Measurements from ENCODE around the gene FBXO34.

FBXO34 gene

GRCh38 chr14:55270832-55271571 lies at the start of gene FBXO34:
TSS of gene FBXO34 (plus strand) at chr14:55271421. CDS start at chr14:55350391, 78,970 bp downstream.
- DNase-seq (ENCODE audit: low read depth): peak; percentile 95

- no peak for DNase-seq (ENCODE audit: low read depth)
Observed at GRCh38 chr14:55221968-55222367, 49.3 kb upstream of the FBXO34 start.

- no peak for DNase-seq (ENCODE audit: low read depth)
Observed at GRCh38 chr14:55223364-55223763, 47.9 kb upstream of the FBXO34 start.

- DNase-seq (ENCODE audit: low read depth): no peak
Observed at GRCh38 chr14:55228261-55228660, 43.0 kb upstream of the FBXO34 start.

- DNase-seq (ENCODE audit: low read depth): no peak
Observed at GRCh38 chr14:55233591-55233990, 37.6 kb upstream of the FBXO34 start.

- DNase-seq (ENCODE audit: low read depth): no peak
Observed at GRCh38 chr14:55238019-55238680, 33.1 kb upstream of the FBXO34 start.

GRCh38 chr14:55239320-55239719 lies 31.9 kb upstream of the FBXO34 start:
- DNase-seq (ENCODE audit: low read depth): no peak

- DNase-seq (ENCODE audit: low read depth): no peak
Observed at GRCh38 chr14:55240526-55241178, 30.6 kb upstream of the FBXO34 start.

GRCh38 chr14:55241673-55242072 lies 29.5 kb upstream of the FBXO34 start:
- DNase-seq (ENCODE audit: low read depth): no peak

- no peak for DNase-seq (ENCODE audit: low read depth)
Observed at GRCh38 chr14:55243386-55243785, 27.8 kb upstream of the FBXO34 start.

- DNase-seq (ENCODE audit: low read depth): no peak
Observed at GRCh38 chr14:55243813-55244212, 27.4 kb upstream of the FBXO34 start.

GRCh38 chr14:55245657-55246268 lies 25.5 kb upstream of the FBXO34 start:
- DNase-seq (ENCODE audit: low read depth): no peak

GRCh38 chr14:55248411-55248810 lies 22.8 kb upstream of the FBXO34 start:
- no peak for DNase-seq (ENCODE audit: low read depth)

GRCh38 chr14:55249423-55249822 lies 21.8 kb upstream of the FBXO34 start:
- no peak for DNase-seq (ENCODE audit: low read depth)

- no peak for DNase-seq (ENCODE audit: low read depth)
Observed at GRCh38 chr14:55253276-55253675, 17.9 kb upstream of the FBXO34 start.

GRCh38 chr14:55254581-55254980 lies 16.6 kb upstream of the FBXO34 start:
- no peak for DNase-seq (ENCODE audit: low read depth)

GRCh38 chr14:55255979-55256378 lies 15.2 kb upstream of the FBXO34 start:
- no peak for DNase-seq (ENCODE audit: low read depth)

GRCh38 chr14:55256586-55256985 lies 14.6 kb upstream of the FBXO34 start:
- no peak for DNase-seq (ENCODE audit: low read depth)

GRCh38 chr14:55265197-55265596 lies 6.0 kb upstream of the FBXO34 start:
- no peak for DNase-seq (ENCODE audit: low read depth)

- DNase-seq (ENCODE audit: low read depth): no peak
Observed at GRCh38 chr14:55267820-55268219, 3.4 kb upstream of the FBXO34 start.

GRCh38 chr14:55271572-55272298 lies 514 bp downstream of the FBXO34 start:
- peak; percentile 31 for DNase-seq (ENCODE audit: low read depth)

- DNase-seq (ENCODE audit: low read depth): no peak
Observed at GRCh38 chr14:55272387-55272786, 1.2 kb downstream of the FBXO34 start.
